ENCODE measurements around the gene PRR9. TPM values are rescaled to one million over a fixed set of nuclear protein-coding genes. Genes with fewer than 3 reads are reported as not detected.

Gene PRR9
- total RNA-seq, 1 experiment from 2014 or later, result not detected

GRCh38 chr1:153248176-153248879, 30.9 kb downstream of the PRR9 start:
- no peak for TF ChIP-seq POLR2AphosphoS5 (IDR thresholded peaks at IDR 0.05; ENCODE audit: low read depth, low read length)
- no peak for TF ChIP-seq REST (IDR thresholded peaks at IDR 0.05; ENCODE audit: insufficient read depth in 1 of 2, low read depth in 2 of 2, low read length in 1 of 2)
- TF ChIP-seq TCF7L2 (IDR thresholded peaks at IDR 0.05; ENCODE audit: low read depth, low read length), result no peak
- TF ChIP-seq, protein P1, sequence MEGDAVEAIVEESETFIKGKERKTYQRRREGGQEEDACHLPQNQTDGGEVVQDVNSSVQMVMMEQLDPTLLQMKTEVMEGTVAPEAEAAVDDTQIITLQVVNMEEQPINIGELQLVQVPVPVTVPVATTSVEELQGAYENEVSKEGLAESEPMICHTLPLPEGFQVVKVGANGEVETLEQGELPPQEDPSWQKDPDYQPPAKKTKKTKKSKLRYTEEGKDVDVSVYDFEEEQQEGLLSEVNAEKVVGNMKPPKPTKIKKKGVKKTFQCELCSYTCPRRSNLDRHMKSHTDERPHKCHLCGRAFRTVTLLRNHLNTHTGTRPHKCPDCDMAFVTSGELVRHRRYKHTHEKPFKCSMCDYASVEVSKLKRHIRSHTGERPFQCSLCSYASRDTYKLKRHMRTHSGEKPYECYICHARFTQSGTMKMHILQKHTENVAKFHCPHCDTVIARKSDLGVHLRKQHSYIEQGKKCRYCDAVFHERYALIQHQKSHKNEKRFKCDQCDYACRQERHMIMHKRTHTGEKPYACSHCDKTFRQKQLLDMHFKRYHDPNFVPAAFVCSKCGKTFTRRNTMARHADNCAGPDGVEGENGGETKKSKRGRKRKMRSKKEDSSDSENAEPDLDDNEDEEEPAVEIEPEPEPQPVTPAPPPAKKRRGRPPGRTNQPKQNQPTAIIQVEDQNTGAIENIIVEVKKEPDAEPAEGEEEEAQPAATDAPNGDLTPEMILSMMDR (IDR thresholded peaks at IDR 0.05), result no peak
- TF ChIP-seq SIN3A (IDR thresholded peaks at IDR 0.05; ENCODE audit: borderline replicate concordance, insufficient read depth, low read depth, low read length), result no peak
- Histone ChIP-seq H3K9me3 (ENCODE audit: control insufficient read depth, insufficient read depth, low read depth, low read length) (no peaks in the 10 kb centered on the region), H3K27me3 (ENCODE audit: control insufficient read depth, insufficient read depth, low read length) (peaks cover 2% of the 10 kb centered on the region; the same call in 1 of the 2 replicates), H3K4me3 (ENCODE audit: low read depth in 2 of 2, low read length in 2 of 2) (no peak overlapping the region), H3K36me3 (ENCODE audit: control insufficient read depth, insufficient read depth, low read length) (no peaks in the 10 kb centered on the region), H3K27ac (ENCODE audit: low read length) (no peak overlapping the region), H3K4me1 (ENCODE audit: control insufficient read depth, insufficient read depth, low read length) (no peaks in the 10 kb centered on the region)
- intact Hi-C loops (cut with micrococcal nuclease; ENCODE audit: unreplicated experiment) (no loop called here), in situ Hi-C loops (cut with HindIII; ENCODE audit: low pct_unique_long_range_greater_than_20kb, low sequenced_read_pairs) (no loop called here)
- BruUV-seq (replicated peaks), result no TSS peak
- ChIA-PET POLR2A (no interaction called here), CTCF (no interaction called here)
- ATAC-seq (no peak), DNase-seq (ENCODE audit: low read depth, low spot score) (no peak)

DNA sequence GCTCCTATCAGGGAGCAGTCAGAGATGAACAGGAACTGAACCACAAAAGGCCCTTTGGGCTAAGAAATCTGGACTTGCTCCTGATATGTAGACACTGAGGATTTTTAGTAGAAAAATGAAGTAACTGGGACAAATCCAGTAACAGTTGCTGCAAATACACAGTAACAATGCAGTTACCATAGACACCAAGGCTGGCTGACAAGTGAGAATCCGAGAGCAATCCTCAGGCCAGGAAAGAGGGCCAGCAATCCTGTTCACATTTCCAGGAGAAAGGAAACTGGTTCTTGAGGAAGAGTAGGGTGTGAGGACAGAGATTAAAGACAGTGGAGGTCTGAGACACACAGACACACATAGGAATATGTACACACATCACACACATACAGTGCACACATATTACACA, 32.8 kb downstream of the PRR9 start:
- ATAC-seq (no peak), DNase-seq (ENCODE audit: low read depth, low spot score) (no peak)
- H3K27me3 ChIP-seq (ENCODE audit: control insufficient read depth, insufficient read depth, low read length), result peaks cover 2% of the 10 kb centered on the region; the same call in 1 of the 2 replicates
- ChIA-PET POLR2A (no interaction called here), CTCF (no interaction called here)
- no peak overlapping the region for H3K4me3 ChIP-seq (ENCODE audit: low read depth in 2 of 2, low read length in 2 of 2)
- TF ChIP-seq, protein P1 (IDR thresholded peaks at IDR 0.05), result no peak
- TF ChIP-seq TCF7L2 (IDR thresholded peaks at IDR 0.05; ENCODE audit: low read depth, low read length) (no peak), REST (IDR thresholded peaks at IDR 0.05; ENCODE audit: insufficient read depth in 1 of 2, low read depth in 2 of 2, low read length in 1 of 2) (no peak), POLR2AphosphoS5 (IDR thresholded peaks at IDR 0.05; ENCODE audit: low read depth, low read length) (no peak), SIN3A (IDR thresholded peaks at IDR 0.05; ENCODE audit: borderline replicate concordance, insufficient read depth, low read depth, low read length) (no peak)
- no peak overlapping the region for H3K27ac ChIP-seq (ENCODE audit: low read length)
- in situ Hi-C loops (cut with HindIII; ENCODE audit: low pct_unique_long_range_greater_than_20kb, low sequenced_read_pairs) (no loop called here), intact Hi-C loops (cut with micrococcal nuclease; ENCODE audit: unreplicated experiment) (no loop called here)
- H3K9me3 ChIP-seq (ENCODE audit: control insufficient read depth, insufficient read depth, low read depth, low read length), result no peaks in the 10 kb centered on the region
- H3K4me1 ChIP-seq (ENCODE audit: control insufficient read depth, insufficient read depth, low read length), result no peaks in the 10 kb centered on the region
- no peaks in the 10 kb centered on the region for H3K36me3 ChIP-seq (ENCODE audit: control insufficient read depth, insufficient read depth, low read length)
- BruUV-seq (replicated peaks), result no TSS peak
